ENCODE data around the gene PMS1. TPM values are rescaled to one million over a fixed set of nuclear protein-coding genes. Genes with fewer than 3 reads are reported as not detected.
"Not testable (repeated sequence)": the region's sequence is repeated elsewhere in the genome, so short reads cannot be mapped to it uniquely, and the experiment has no call there.

PMS1 gene
- 10 to 100 TPM; 35.2 to 38.3 TPM for total RNA-seq

DNA sequence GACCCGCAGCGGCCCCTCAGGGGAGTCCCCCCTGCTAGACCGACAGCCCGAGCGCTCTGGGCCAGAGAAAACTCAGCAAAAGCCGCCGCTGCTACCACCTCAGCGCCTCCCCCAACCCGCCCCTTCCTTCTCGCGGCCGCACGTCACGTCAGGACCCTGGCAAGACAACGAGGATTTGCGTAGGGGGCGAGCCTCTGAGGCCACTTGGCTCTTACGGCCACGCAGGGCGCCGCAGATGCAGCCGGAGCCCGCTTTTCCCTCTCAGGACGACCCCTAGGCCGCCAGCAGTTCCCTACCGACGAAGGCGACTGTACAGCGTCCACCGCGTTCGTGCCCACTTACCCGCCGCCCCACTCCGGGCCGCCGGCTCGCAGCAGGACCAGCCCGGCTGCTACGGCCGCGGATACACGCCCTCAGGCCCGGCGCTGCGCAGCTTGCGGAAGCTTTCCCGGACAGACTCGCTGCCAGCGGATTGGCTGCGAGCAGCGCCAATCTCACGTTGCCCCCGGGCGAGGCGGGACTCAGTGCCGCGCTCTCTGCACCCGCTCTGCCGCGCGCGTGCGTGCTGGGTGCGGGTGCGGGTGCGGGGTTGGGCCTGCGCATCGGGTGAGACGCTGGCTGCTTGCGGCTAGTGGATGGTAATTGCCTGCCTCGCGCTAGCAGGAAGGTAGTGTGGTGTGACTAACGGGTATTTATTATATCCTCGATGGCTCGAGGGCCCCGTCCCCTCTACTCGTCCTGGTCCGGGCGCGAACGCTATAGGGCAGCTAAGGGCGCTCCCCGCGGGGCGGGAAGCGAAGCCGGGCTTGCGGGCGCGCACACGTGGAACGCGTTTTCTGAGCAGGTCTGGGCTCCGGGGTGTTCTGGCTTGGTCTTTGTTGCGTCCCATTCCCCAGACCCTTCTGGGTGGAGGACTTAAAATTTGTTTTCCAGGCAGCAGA, at the start of gene PMS1, which contains the start of gene ORMDL1:
Gene PMS1, plus strand, starts transcription at position 524 of the 941 bp plus-strand sequence. CDS start 7,360 bp downstream, outside the sequence.
Gene ORMDL1, minus strand, starts transcription at position 413 of the 941 bp plus-strand sequence. CDS start 1,744 bp downstream, outside the sequence.
- H3K9me3 Mint-ChIP-seq: no peaks in the 10 kb centered on the region
- peak within 1 kb of the TSS; percentile 96 for H3K27ac Mint-ChIP-seq
- H3K36me3 Mint-ChIP-seq: peaks cover 44 to 54% of the 10 kb centered on the region in 2 donors
- ATAC-seq (peak; percentile 92 to 93), DNase-seq (ENCODE audit: low spot score in 2 of 2) (peak; percentile 94 to 97)

DNA sequence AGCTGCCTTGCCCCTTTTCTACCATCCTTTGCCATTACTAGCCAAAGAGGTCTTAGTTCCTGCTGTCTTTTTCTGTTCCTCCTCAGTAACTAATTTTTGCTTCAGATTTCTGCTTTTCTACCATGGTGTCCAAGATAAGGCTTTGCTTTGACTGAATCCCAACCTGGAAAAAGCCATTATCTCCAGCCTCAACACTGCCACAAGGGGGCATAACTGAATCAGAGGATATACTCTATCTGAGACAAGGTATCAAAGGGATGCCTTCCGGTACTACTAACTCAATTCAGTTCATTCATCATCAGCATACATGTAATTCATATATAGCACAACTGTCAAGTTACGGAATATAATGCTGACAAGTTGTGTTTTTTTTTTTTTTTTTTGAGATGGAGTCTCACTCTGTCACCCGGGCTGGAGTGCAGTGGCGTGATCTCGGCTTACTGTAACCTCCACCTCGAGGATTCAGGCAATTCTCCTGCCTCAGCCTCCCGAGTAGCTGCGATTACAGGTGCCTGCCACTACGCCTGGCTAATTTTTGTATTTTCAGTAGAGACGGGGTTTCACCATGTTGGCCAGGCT, 33.1 kb upstream of the PMS1 start:
- DNase-seq (ENCODE audit: low spot score in 2 of 2) (peak in 1 of 2 donors; percentile 36), ATAC-seq (peak; percentile 71 to 78)
- no peak overlapping the region for H3K27ac Mint-ChIP-seq
- H3K9me3 Mint-ChIP-seq: no peaks in the 10 kb centered on the region
- no peaks in the 10 kb centered on the region for H3K36me3 Mint-ChIP-seq

DNA sequence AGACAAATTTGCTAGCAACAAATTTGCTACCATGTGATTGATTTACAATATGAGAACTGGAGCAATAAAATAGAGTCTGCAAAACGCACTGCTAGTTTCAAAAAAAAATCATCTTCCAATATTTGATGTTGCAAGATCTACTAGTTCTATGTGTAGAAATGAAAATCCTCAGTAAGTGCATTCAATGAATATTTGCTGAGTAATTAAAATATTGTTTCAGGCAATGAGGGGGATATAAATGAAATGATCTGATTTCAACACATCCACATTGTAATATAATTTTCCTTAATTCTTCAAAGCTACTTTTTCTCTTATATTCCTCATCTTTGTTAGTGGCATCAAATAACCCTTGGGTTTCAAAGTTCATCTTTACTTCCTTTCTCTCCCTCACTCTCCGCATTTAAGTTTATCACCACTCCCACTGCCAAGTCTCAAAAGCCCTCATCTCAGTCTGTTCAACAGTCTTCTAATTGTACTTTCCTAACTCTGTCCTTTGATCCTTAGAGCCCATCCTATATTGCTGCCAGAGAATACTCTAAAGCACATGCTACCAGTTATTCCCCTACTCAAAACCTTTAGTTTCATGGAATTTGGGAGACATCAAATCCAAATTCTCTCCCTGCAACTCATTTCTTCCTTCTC, 27.8 kb upstream of the PMS1 start:
- H3K9me3 Mint-ChIP-seq: no peaks in the 10 kb centered on the region
- H3K27ac Mint-ChIP-seq: no peak overlapping the region
- DNase-seq (ENCODE audit: low spot score in 2 of 2) (no peak), ATAC-seq (no peak)
- H3K36me3 Mint-ChIP-seq: no peaks in the 10 kb centered on the region

- H3K36me3 Mint-ChIP-seq: peaks cover 0 to 11% of the 10 kb centered on the region in 2 donors
- H3K27ac Mint-ChIP-seq; DNase-seq (ENCODE audit: low spot score in 2 of 2); ATAC-seq; H3K9me3 Mint-ChIP-seq: not testable (repeated sequence)
These were observed 24.1 kb upstream of the PMS1 start for GRCh38 chr2:189760154-189760553.

- ATAC-seq: no peak
- DNase-seq (ENCODE audit: low spot score in 2 of 2): no peak
- Mint-ChIP-seq H3K27ac (peak overlapping the region; percentile 97 to 98), H3K9me3 (no peaks in the 10 kb centered on the region), H3K36me3 (peaks cover 10 to 11% of the 10 kb centered on the region in 2 donors)
These were observed 22.1 kb upstream of the PMS1 start for GRCh38 chr2:189762229-189762550.

- H3K27ac Mint-ChIP-seq: peak within 1 kb of the TSS; percentile 97 to 98
- H3K9me3 Mint-ChIP-seq: no peaks in the 10 kb centered on the region
- DNase-seq (ENCODE audit: low spot score in 2 of 2): peak; percentile 84 to 87
- peaks cover 11% of the 10 kb centered on the region in 2 donors for H3K36me3 Mint-ChIP-seq
- ATAC-seq: peak; percentile 95 to 99
These were observed 21.5 kb upstream of the PMS1 start, which contains the start of gene OSGEPL1 for GRCh38 chr2:189762551-189763298. TSS of gene OSGEPL1 (minus strand) at chr2:189762792. CDS start at chr2:189761640, 1,152 bp downstream.

DNA sequence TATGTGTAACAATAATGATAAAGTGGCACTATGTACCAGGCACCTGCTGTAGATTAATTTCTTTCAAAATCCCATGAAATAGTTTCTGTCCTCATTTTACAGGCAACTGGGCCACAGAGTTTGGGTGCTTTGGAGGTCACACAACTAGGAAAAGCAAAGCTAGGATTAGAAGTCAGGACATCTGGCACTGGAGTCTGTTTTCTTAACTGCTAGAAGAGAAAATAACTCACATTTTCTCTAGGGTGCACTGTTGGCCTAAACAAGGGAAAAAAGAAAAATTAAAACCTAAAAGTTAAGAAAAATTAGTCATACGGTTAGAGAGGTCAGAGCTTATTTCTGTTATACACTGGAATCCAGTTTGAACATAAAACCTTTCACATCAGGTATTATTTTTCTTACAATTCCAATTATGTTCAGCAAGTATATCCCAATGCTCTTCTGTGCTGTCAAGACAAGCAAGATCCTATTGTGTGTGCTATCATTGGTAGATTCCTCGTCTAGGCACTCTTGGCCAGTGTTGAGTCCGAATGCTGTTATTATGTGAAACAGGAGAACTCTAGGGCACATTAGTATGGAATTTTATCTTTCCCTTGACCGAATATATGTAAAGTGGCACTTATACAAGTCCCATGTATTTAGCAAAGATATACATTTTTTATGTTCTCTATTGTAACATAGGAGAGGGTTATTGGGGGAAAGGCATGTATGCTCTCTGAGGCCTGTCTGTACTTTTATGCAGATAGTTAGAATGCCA, 20.2 kb upstream of the PMS1 start:
- no peak for DNase-seq (ENCODE audit: low spot score in 2 of 2)
- peak overlapping the region in 1 of 2 donors; percentile 97 for H3K27ac Mint-ChIP-seq
- H3K36me3 Mint-ChIP-seq: peaks cover 11 to 17% of the 10 kb centered on the region in 2 donors
- H3K9me3 Mint-ChIP-seq: no peaks in the 10 kb centered on the region
- no peak for ATAC-seq

DNA sequence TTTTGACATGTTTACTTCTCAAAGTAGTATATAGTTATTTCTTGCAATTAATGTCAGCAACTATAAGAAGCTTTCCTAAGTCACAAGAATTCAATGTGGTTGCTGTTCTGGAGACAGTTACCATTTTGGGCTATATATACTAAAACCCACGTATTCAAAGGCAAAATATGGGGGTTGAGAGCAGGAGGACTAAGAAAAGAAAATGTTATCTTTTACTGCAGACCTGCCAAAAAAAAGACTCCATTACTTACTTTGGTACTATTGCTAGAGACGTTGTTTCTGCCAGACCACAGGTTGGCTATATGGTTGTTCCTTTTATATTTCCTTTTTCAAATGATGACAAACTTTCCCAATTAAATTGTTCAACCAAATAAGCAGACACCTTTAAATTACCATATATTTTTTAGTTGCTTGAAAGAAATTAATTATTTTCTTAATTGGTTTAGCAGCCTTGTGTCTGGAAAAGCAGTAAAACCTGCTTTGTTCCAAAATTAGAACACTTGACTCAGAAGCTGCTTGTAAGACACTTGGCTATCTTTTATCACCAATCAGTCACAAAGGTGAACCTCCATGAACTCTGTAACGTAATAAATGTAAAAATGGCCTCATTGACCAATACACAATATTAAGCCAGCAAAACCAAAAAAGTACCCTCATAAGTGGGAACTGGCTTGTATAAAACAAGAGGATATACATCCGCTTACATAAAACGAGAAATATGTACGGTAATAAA, 13.5 kb upstream of the PMS1 start:
- DNase-seq (ENCODE audit: low spot score in 2 of 2) (no peak), ATAC-seq (no peak)
- Mint-ChIP-seq H3K9me3 (no peaks in the 10 kb centered on the region), H3K36me3 (peaks cover 0 to 32% of the 10 kb centered on the region in 2 donors), H3K27ac (no peak overlapping the region)

- Mint-ChIP-seq H3K9me3 (no peaks in the 10 kb centered on the region), H3K27ac (no peak overlapping the region), H3K36me3 (peaks cover 0 to 22% of the 10 kb centered on the region in 2 donors)
- DNase-seq (ENCODE audit: low spot score in 2 of 2) (no peak), ATAC-seq (no peak)
These were observed 12.0 kb upstream of the PMS1 start for GRCh38 chr2:189772212-189772611.

DNA sequence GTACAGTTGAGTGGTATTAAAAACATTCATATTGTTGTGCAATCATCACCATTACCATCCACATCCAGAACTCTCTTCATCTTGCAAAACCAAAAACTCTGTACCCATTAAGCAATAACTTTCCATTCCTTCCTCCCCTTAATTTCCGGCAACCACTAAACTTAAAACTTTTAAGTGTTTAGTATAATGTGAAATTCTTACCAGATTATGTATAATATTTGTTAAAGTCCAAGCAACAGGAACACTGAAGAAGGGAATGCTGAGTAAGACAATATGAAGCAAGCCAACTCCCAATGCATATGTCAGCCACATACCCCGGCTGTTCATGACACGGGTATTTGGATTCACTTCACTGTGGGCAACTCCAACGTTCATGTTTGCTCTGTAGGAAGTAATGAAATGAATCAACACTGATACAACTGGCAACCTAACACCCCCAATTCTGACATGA, 2.0 kb upstream of the PMS1 start:
- no peaks in the 10 kb centered on the region for H3K9me3 Mint-ChIP-seq
- DNase-seq (ENCODE audit: low spot score in 2 of 2): peak in 1 of 2 donors; percentile 11
- H3K27ac Mint-ChIP-seq: peak overlapping the region; percentile 90 to 96
- no peak for ATAC-seq
- H3K36me3 Mint-ChIP-seq: peaks cover 50 to 60% of the 10 kb centered on the region in 2 donors

- H3K9me3 Mint-ChIP-seq: no peaks in the 10 kb centered on the region
- peak in 1 of 2 donors; percentile 10 for ATAC-seq
- H3K27ac Mint-ChIP-seq: peak overlapping the region; percentile 90 to 96
- no peak for DNase-seq (ENCODE audit: low spot score in 2 of 2)
- H3K36me3 Mint-ChIP-seq: peaks cover 51 to 61% of the 10 kb centered on the region in 2 donors
These were observed 761 bp upstream of the PMS1 start for GRCh38 chr2:189783451-189783926.

GRCh38 chr2:189791338-189792042, 7.2 kb downstream of the PMS1 start:
- H3K36me3 Mint-ChIP-seq: peaks cover 13 to 17% of the 10 kb centered on the region in 2 donors
- H3K9me3 Mint-ChIP-seq: no peaks in the 10 kb centered on the region
- no peak for DNase-seq (ENCODE audit: low spot score in 2 of 2)
- no peak for ATAC-seq
- no peak overlapping the region for H3K27ac Mint-ChIP-seq

- no peaks in the 10 kb centered on the region for H3K9me3 Mint-ChIP-seq
- ATAC-seq: no peak
These were observed 10.1 kb downstream of the PMS1 start for GRCh38 chr2:189794310-189794709.

DNA sequence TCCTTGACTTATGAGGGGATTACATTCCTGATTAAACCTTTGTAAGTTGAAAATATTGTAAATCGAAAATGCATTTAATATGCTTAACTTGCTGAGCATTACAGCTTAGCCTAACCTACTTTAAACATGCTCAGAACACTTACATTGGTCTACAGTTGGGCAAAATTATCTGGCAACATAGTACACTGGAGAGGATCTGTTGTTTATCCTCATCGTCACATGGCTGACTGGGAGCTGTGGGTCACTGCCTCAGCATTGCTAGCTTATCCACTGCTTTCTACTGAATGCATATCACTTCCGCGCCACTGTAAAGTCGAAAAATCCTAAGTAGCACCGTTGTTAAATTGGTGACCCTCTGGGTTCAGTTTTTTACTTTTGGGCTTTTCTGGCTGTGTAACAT, 13.7 kb downstream of the PMS1 start:
- DNase-seq (ENCODE audit: low spot score in 2 of 2): no peak
- ATAC-seq: no peak
- Mint-ChIP-seq H3K27ac (no peak overlapping the region), H3K36me3 (peaks cover 4 to 17% of the 10 kb centered on the region in 2 donors), H3K9me3 (no peaks in the 10 kb centered on the region)

More at GRCh38 chr2:189794310-189794709, 10.1 kb downstream of the PMS1 start:
- no peak for DNase-seq (ENCODE audit: low spot score in 2 of 2)
- H3K36me3 Mint-ChIP-seq: peaks cover 3 to 10% of the 10 kb centered on the region in 2 donors
- H3K27ac Mint-ChIP-seq: no peak overlapping the region
